Keratinocyte (primary cell): ENCODE data around the gene SELENOO.

ENCODE experiments used
- CTCF ChIP-seq, 3 experiments: IDR thresholded peaks in 1 of 3; conservative IDR thresholded peaks in 1 of 3; optimal IDR thresholded peaks in 1 of 3; 2 replicates in 2 of 3; 3 replicates in 1 of 3; pipeline versions ENCODE3 to v1.5.1; 2011; ENCODE audit warnings: low read length in 3 of 3, mild to moderate bottlenecking in 3 of 3, moderate library complexity in 2 of 3, control low read depth in 1 of 3, inconsistent platforms in 1 of 3; ENCODE audit not compliant: insufficient read depth in 2 of 3; ENCODE audit errors: extremely low read depth in 1 of 3
- EZH2 ChIP-seq: IDR thresholded peaks from one replicate; pipeline ENCODE4 v1.6.1; 2012; ENCODE audit warnings: inconsistent platforms, mild to moderate bottlenecking, low read length, moderate library complexity

- TF ChIP-seq CTCF (optimal IDR thresholded peaks at IDR 0.05 in 1 of 3, IDR thresholded peaks at IDR 0.05 in 1 of 3, conservative IDR thresholded peaks at IDR 0.05 in 1 of 3; ENCODE audit: extremely low read depth in 1 of 3, insufficient read depth in 2 of 3, low read length in 3 of 3), result no peak
- no peak for TF ChIP-seq EZH2
These were observed 25.7 kb upstream of the SELENOO start for GRCh38 chr22:50175191-50175461.
